NCI-H510A treated with DMSO at 0.1 percent for 48 hours (cell line): ENCODE results near the gene MPDZ.

ENCODE experiments used
- DNase-seq: peaks from one replicate; lab custom pipeline; 2025; lab: John Stamatoyannopoulos, UW

MPDZ gene

DNA sequence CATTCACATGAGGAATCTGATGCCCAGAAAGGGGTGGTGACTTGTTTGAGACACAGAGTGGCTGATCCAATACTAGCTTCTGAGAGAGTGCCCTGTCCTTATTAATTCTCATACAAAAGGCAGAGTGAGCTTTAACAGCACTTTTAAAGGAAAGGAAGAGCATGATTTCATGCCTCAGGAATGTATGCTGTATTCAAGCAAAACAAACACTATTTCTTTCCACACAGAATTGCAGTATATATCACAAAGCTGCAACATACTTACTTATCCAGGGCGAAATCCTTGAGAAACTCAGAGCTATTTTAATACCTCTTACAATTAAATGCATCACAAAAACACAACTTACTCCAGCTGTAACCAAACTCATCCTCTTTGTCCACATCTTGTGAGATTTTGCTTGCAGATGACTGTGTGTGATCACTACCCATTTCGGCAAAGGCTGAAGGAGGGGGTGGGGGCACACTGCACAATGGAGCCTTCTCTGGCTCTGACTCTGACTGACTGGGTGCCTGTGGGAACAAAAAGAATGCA lies 139.8 kb downstream of the MPDZ start:
- DNase-seq: no peak

DNA sequence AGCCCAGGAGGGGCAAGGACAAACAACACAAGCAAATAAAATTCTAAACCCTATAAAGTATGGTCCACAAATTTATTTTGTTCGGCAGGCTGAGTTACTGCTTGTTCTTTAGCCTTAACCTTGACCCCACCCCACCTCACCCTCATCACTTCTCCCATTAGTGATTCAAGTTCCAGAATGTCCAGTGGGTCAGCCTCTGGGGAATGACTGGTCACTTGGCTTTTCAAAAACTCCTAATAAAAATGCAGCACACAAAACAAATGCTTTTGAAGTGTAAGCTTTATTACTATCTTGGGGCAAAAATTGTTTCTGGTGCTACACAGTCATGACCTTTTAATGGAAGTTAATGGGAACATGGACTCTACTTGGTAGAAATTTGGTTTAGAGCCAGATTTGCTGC lies 142.1 kb downstream of the MPDZ start:
- no peak for DNase-seq

DNA sequence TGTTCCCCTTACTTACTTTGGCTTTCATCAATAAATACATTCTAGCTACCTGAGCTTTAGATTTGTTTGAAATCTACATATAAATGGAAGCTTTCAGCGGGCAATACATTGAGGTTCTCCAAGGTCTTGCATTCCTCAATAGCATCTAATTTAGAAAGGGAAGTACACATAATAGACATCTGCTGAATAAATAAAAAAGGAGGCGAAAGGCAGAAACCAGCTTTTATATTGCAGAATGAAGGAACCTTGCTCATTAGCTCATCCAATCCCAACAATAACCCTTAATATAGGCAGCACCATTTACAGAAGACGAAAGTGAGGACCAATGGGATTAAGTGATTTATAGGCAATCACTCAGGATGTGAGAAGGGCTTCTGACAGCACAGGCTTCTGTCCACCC lies 147.5 kb downstream of the MPDZ start:
- no peak for DNase-seq

DNA sequence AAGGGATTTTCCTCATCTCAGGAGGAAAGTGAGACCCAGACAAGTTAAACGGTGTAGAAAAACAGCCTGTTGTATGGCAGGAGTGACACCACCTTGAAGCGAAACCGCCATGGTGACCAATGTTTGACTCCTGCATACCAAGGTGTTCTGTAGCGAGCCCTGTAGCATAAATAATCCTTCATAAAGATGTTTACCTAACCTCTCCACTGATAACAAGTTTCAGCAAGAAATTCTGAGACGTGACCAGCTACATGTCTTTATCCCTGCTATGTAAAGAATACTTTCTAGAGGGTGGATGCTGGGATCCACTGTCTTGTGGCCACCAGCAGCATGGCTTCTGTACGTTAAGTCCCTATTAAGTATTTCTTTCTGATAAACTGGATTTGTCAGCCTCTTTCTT lies 148.1 kb downstream of the MPDZ start:
- no peak for DNase-seq

DNA sequence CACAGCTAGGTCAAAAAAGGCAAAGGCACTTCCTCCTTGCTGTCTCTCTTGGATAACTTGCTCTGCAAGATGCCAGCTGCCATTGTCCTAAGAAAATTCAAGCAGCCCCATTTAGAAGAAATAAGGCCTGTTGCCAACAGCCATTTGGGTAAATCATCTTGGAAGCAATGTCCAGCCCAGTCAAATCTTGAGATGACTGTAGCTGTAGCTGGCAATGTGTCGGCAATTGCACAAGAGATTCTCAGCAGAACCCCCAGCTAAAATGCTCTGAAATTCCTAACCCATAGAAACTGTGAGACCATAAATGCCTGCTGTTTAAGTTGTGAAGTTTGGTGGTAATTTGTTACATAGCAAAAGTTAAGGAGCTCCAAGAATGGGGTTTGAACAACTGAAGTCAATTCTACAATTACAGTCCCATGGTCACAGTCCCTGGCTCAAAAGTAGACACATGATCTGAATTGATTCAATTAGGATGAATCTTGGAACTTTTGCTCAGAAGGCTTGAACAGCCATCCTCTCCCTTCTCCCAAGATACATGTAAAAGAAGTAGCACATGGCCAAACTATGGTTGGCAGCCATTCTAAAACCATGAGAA lies 151.1 kb downstream of the MPDZ start:
- DNase-seq: no peak

DNA sequence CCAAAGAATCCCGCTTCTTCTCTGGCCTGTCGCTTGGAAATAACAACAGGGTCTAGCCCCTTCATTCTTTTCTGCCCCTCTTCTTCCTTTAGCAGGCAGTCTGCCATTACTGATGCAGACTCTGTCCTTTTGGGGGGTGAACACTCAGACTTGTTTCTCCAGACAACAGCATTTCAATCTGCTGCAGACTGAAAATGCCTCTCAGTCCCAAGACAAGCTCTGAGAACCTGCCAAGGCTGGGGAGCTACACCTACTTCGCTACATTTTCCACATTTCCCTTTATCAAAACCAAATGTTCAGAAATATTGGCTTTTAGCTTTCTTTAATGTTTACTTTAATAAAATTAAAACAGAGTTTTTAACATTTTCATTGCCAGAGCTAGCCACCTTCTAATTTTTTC lies 152.4 kb downstream of the MPDZ start:
- DNase-seq: no peak

DNA sequence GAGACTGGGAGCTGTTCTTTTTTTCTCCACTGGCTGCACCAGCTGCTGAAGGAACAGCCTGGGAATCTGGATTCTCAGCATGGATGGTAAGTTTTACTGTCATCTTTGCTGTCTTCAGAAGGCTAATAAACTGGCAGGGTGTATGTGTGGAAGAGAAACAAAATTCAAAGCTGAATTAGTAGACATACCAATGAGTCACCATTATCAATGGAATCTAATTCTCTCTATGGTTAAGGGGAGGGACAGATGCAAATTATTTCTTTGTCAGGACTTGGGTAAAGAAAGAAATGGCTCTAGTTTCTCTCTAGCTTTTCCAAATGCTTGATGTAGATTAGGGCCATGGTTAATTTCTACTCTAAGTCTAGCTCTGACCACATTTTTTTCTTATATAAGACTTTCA lies 154.2 kb downstream of the MPDZ start:
- DNase-seq: no peak

DNA sequence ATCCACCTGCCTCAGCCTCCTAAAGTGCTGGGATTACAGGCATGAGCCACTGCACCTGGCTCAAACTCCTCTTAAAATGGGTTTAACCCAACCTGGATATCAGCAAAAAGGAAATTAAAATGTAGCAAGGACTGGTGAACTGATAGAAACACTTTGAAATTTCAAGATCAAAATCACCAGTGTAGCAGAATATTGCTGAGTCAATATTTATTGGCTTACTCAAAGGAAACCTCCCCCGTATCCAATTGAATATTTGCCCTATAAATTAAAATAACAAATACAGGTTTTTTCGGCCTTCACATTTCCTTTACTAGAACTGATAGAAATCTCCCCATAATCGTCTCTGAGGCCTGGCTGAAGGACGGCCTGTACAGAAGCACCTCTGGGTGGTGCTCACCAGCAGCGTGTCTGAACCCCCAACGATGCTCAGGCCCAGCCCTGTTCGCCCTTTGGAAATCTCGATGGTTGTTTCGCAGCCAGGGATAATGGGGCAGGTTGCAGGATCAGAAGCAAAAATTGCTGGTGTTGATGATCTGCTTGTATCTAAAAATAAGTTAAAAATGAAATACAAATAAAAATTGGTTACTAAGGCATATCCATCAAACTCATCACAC lies 156.6 kb downstream of the MPDZ start:
- no peak for DNase-seq

DNA sequence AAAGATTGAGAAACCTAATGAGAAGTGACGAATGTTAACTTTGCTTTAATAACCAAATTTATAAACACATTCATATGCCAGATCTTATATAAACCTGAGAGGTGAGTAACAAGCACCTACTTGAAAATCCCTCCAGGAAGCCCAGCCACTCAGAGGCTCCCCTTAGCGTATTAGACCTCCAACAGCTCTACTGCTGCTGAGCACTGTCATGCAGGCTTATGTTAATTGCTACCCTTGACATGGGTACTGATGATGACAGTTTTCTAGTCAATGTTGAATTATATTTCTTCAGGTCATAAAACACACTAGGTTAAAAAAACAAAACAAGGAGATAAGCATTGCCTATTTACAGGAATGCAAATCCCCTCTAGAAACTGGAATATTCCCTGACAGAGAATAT lies 161.2 kb downstream of the MPDZ start:
- no peak for DNase-seq

DNA sequence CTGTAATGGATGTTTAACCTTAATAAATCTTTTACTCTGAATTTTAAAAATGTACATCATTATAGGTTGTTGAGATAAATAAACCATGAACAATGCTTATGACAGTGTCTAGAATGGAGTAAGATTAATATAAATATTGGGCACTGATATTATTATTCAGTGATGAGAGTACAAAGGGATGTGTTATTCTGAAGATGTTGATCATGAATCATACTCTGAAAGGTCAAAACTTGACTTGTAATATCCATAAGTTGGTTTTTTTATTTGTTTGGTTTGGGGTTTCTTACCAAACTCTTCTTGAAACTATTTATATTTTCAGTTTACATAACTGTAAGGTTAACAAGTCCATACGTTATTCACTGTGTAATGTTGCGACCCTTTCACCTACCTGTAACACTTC lies 163.2 kb downstream of the MPDZ start:
- no peak for DNase-seq

DNA sequence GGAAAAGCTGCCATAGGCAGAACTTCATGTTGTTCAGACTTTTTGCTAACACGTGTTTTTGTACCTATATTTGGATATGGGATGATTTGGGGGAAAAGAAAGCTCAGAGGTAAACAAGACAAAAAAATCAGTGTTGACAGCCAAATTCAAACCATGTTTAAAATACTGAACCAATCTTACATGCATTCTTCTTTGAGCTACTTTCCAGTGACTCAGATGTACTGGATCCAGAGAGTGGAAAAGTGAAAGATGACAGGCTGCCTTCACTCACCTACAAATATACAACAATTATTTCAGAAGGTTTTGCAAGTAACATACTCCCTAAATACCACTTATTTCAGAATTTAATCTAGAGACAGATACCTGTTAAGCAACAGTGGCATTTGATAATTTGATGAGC lies 165.7 kb downstream of the MPDZ start:
- DNase-seq: no peak

DNA sequence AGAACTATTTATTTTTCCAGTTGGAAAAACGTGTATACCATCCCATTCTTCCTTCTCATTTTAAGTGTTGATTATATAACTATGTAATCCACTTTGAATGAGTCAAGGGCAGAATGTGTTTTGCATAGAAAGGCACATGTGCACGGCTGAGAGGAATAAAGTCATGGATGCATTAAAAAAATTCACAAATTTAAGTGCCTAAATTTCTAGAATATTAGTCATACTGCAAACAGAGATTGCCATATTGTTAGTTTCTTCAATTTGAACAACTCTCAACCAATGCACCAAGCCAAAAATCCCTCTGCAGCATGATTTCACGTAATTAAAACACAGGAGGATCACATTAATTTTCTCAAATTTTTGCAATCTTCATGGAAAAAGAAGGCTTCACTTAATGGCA lies 166.3 kb downstream of the MPDZ start:
- DNase-seq: no peak

DNA sequence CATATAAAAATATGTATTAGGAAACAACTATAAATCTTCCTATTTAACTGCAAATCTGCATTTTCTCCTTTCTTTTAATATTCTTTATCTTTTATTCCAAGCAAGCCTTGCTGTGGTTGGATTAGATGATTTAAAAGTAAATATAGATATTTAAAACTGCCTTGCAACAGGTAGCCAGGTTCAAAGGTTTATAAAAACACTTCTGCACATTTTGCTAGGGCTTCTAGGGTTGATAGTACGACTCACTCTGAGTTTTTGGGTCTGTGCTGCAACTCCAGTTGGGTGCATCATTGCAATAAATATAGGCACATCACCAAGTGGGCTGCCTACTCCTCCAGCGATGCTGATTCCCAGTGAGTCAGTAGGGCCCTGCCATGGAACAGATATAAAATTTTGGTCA lies 167.7 kb downstream of the MPDZ start:
- DNase-seq: no peak

DNA sequence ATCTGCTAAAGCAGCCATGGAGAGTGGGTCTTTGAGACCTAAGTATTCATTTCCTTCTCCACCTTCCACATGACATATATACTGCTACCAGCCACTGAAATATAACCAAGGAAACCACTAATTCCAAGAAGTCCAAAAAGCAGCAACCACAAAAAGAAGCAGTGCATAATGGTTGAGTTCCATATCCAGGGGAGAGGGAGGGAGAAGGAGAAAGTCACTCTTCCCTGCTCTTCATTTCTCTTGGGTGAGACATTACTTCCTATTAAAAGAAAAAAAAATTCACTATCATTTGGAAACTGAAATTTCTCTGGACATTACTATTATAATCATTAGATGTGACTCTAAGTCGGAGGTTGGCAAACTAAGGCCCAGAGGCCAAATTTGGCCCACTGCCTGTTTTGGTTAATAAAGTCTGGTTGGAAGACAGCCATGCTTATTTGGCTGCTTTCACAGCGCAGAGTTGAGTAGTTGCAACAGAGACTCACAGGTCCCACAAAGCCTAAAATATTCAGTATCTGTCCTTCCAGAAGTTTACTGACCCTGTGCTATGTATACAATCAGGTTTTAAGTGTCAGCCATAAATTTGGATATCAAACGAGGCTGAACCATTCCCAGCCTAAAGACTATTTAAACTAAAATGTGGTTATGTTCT lies 168.6 kb downstream of the MPDZ start:
- DNase-seq: no peak

DNA sequence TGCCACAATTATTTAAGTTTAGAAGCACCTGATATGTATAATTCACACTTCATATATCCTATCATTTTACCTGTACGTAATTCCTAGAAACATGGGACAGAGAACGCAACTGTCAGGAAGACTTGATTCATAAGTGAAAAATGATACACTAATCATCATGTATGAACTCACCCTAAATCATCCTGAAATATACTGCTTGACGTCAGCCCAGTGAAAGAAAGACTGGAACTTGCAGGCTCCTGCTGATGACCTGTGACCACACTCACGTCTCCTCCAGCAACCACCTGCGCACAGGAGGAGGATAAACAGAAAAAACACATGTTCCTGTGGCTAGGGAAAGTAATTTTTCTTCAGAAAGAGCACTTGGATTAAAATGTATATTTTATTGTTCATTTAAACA lies 169.7 kb downstream of the MPDZ start:
- DNase-seq: no peak

DNA sequence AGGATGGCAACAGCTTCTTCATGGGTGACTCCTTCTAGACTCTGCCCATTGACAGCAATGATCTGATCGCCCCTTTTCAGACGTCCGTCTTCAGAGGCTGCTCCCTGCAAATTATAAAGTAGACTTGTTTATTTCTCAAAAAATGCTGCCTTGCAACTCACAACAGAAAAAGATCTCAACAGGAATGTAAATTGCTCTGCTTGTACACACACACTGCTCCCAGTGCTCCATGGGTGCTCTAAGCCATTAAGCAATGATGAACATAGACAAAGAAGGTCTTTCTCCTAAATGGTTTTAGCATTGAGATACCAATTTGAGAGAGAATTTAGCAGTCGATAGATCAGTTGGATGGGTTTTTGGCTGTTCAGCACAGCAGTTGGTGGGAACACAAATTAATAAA lies 172.5 kb downstream of the MPDZ start:
- no peak for DNase-seq

DNA sequence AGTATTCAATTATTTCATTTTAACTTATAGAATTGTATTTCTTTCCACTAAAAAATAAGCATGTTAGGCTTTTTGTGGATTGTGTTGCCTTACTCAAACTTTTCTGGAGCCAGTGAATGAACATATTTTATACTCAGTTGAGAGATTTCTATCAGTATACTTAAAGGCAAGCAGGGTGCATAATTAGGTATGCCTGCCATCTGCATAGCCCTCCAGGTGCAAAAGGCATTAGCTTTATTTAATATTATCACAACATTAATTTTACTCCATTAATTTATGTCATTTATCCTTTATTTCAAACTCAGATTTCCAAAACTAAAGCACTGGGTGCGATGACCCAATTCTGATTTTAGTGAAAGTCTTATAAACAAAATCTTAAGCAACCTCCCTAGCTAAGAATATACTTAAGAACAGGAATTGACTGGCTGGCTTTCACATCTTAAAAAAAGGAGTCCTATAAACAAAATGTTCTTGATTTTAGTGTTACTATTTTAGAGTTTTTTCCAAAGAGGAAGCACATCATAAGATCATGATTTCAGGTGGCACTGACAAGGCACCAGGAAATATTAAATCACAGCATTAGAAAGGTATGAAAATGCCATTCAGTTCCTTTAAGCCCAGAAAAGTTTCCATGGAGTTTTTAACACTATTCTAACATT lies 178.4 kb downstream of the MPDZ start:
- DNase-seq: no peak

DNA sequence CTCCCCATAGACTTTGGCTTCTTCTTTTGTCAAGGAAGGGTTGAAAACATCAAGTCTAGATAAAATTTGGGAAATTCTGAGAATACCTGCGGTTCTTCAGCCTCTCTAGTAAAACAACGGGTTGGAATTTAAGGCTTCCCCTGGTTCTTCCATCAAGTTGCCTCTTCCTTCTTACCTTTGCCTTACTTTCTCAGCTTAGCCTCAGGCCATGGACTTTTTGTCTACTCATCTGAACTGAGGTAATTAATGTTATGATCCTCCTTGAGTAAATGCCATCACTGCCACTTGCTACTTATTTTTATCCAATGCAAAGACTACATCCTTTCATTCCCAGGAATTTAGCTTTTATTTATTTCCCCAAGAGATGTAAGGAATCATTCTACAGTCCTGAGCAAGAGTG lies 184.4 kb downstream of the MPDZ start:
- DNase-seq: no peak

DNA sequence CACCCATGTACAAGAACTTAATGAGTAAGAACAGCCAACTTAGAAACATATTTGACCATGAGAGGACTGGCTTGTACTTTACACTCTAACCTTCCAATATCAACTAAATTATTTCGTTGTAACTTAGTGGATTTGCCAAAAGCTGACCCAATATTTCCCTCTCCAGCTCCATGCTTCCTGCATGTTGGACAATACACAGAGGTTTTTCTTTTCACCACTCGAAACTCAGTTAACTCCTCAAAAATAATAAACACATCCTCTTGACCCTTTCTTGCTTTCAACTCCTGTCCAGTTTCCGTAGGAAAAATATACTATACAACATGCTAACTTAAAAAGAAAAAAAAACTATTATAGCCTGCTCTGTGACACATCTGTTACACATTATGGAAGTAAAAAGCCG lies 188.9 kb downstream of the MPDZ start:
- no peak for DNase-seq

DNA sequence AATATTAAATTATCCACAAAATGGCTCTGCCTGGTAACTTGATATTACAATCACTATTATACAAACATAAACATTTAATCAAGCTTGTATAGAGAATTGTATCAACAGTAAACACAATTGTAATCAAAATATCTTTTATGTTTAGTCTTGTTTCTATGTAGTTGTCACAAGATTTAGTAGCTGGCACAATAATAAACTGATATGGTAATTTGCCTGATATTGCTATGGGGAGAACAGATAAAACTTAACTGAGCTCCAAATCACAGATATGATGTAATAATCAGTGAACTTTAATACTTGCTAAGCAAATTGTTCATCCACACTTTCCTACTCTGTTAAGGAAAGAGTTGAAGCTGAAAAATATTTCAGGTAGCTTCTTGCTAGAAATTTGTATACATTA lies 189.8 kb downstream of the MPDZ start:
- DNase-seq: peak; percentile 5

DNA sequence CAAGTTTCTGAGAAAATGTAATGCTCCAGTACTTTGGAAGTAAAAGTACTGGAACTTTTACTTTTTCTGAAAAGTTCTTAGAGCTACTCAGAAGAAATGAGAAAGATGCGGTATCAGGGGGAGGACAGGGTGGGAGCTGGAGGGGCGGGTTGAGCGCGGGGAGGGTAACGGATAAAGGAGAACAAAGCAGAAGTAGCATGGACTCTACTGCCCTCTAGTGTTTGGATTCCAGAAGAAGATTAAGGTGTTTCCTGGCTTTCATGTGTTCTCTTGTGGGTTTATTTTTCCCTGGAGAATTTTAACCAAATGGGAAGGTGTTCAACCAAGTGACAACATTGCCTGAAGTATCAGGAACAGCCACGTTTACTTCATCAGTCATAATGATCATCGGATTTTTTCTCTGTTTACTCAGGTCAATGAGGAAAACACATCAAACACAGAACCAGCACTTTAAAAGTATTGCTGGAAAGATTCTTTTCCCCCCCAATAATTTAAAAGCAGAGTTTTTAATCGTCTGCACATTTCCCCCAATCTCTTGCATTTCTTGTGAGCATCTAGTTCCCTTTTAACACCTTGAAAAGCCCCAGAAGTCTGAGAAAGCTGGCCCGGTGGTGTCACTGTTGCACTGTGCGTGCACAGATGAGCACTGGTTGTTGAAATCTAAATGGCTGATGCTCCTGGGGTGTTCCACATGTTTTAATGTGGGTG lies 190.6 kb downstream of the MPDZ start:
- DNase-seq: peak; percentile 60

DNA sequence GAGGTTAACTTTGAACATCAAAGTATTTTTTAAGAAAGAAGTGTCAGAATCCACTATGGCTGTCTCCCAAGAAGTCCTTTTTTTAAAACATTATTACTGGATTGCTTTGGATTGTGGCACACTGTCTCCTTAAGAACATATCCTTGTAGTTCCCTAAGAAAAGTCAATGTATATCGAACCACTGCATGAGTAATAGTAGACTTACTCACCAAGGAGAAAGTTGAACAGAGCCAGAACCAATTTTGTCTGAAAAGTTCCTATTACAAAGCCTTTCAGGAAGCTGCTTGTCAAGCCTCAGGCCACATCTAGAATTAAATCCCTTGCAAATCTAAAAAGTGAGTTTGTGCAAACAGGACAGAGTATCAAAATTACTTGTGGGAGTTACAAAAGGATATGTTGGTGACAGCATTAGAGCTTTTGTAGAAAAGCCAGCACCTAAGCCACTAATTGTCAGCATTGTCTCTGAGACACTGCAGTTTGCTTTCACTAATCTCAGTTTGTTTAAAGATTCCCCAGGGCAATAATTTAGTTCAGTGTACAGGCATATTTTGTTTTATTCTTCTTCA lies 195.4 kb downstream of the MPDZ start:
- no peak for DNase-seq
